ENCODE results near the gene CBX8.

GRCh38 chr17:79750650-79751545, 46.0 kb downstream of the CBX8 start:
- TF ChIP-seq CTCF (IDR thresholded peaks at IDR 0.05; ENCODE audit: low read depth, low read length), result no peak
- TF ChIP-seq EZH2phosphoT487 (IDR thresholded peaks at IDR 0.05; ENCODE audit: low read depth), result no peak

All from OCI-LY3 (cell line).